ENCODE measurements around the gene BMI1. TPM values are rescaled to one million over a fixed set of nuclear protein-coding genes. Genes with fewer than 3 reads are reported as not detected.

Gene BMI1
- total and polyA plus RNA-seq, 2 experiments from 2014 or later: 2.3 to 10.7 TPM

DNA sequence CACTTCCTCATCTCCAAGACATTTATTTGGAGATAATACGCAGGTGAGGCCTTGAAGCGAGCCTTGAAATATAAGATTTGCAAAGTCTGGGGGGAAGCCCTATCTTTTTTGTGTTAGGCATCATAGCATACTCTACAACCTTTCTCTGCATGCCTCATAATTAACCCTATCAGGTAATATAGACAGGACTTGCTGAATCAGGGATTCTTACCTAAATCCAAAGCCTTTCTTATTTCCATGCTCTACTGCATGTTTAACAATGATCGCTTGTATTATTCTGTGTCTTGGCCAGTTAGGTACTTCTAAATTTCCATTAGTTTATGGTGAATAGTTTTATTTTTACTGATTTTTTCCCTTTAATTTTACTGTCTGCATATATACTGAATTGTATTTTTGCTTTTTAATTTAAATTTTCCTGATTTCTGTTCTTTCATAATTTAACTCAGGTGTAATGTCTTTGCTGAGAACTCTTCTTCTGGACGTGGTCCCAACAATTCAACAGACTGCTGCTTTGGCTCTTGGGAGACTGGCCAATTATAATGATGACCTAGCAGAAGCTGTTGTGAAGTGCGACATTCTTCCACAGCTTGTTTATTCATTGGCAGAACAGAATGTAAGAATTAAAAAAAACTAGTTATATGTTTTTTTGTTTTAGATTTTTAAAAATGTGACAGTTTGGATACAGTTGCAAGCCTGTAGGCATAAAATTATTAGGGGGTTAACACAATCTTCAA lies 43.7 kb downstream of the BMI1 start (continued):
- TF ChIP-seq, protein P1, sequence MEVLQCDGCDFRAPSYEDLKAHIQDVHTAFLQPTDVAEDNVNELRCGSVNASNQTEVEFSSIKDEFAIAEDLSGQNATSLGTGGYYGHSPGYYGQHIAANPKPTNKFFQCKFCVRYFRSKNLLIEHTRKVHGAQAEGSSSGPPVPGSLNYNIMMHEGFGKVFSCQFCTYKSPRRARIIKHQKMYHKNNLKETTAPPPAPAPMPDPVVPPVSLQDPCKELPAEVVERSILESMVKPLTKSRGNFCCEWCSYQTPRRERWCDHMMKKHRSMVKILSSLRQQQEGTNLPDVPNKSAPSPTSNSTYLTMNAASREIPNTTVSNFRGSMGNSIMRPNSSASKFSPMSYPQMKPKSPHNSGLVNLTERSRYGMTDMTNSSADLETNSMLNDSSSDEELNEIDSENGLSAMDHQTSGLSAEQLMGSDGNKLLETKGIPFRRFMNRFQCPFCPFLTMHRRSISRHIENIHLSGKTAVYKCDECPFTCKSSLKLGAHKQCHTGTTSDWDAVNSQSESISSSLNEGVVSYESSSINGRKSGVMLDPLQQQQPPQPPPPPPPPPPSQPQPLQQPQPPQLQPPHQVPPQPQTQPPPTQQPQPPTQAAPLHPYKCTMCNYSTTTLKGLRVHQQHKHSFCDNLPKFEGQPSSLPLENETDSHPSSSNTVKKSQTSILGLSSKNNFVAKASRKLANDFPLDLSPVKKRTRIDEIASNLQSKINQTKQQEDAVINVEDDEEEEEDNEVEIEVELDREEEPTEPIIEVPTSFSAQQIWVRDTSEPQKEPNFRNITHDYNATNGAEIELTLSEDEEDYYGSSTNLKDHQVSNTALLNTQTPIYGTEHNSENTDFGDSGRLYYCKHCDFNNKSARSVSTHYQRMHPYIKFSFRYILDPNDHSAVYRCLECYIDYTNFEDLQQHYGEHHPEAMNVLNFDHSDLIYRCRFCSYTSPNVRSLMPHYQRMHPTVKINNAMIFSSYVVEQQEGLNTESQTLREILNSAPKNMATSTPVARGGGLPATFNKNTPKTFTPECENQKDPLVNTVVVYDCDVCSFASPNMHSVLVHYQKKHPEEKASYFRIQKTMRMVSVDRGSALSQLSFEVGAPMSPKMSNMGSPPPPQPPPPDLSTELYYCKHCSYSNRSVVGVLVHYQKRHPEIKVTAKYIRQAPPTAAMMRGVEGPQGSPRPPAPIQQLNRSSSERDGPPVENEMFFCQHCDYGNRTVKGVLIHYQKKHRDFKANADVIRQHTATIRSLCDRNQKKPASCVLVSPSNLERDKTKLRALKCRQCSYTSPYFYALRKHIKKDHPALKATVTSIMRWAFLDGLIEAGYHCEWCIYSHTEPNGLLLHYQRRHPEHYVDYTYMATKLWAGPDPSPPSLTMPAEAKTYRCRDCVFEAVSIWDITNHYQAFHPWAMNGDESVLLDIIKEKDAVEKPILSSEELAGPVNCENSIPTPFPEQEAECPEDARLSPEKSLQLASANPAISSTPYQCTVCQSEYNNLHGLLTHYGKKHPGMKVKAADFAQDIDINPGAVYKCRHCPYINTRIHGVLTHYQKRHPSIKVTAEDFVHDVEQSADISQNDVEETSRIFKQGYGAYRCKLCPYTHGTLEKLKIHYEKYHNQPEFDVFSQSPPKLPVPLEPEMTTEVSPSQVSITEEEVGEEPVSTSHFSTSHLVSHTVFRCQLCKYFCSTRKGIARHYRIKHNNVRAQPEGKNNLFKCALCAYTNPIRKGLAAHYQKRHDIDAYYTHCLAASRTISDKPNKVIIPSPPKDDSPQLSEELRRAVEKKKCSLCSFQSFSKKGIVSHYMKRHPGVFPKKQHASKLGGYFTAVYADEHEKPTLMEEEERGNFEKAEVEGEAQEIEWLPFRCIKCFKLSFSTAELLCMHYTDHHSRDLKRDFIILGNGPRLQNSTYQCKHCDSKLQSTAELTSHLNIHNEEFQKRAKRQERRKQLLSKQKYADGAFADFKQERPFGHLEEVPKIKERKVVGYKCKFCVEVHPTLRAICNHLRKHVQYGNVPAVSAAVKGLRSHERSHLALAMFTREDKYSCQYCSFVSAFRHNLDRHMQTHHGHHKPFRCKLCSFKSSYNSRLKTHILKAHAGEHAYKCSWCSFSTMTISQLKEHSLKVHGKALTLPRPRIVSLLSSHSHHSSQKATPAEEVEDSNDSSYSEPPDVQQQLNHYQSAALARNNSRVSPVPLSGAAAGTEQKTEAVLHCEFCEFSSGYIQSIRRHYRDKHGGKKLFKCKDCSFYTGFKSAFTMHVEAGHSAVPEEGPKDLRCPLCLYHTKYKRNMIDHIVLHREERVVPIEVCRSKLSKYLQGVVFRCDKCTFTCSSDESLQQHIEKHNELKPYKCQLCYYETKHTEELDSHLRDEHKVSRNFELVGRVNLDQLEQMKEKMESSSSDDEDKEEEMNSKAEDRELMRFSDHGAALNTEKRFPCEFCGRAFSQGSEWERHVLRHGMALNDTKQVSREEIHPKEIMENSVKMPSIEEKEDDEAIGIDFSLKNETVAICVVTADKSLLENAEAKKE (CRISPR knock-in tag; IDR thresholded peaks at IDR 0.05): no peak
- no peak for TF ChIP-seq ZNF331 (CRISPR knock-in tag; IDR thresholded peaks at IDR 0.05; ENCODE audit: low read depth)

DNA sequence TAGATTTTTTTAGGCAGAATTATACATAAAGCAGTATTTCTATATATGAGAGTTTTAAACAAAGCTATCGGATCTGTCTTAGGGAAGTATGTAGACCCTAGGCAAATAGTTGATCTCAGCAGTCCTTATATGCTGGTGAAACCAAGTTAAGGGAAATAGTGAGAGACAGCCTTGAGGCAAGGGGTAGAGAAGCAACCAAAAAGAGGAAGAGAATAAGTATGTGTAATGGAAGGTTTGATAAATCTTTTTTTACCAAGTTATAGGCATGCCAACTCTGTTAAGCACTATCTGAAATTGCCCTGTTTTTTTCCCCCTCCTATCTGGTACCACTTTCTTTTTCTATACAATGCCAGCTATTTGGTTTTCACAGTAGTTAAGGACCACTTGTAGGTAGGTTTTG lies 44.3 kb downstream of the BMI1 start:
- Histone ChIP-seq H3K4me3 (no peak overlapping the region), H3K4me1 (ENCODE audit: insufficient read depth) (no peaks in the 10 kb centered on the region), H3K27me3 (ENCODE audit: insufficient read depth) (no peaks in the 10 kb centered on the region), H3K27ac (ENCODE audit: low read depth) (no peak overlapping the region), H3K36me3 (ENCODE audit: insufficient read depth) (no peaks in the 10 kb centered on the region), H4K20me1 (replicated peaks; ENCODE audit: insufficient read depth) (no peaks in the 10 kb centered on the region), H2AFZ (no peak overlapping the region), H3F3A (replicated peaks; ENCODE audit: low read depth) (no peaks in the 10 kb centered on the region), H3K9me2 (ENCODE audit: insufficient read depth) (no peaks in the 10 kb centered on the region), H3K4me2 (no peak overlapping the region), H3K79me2 (replicated peaks; ENCODE audit: insufficient read depth) (no peaks in the 10 kb centered on the region)
- Mint-ChIP-seq H3K27me3 (ENCODE audit: insufficient read depth, low read depth, poor library complexity) (no peaks in the 10 kb centered on the region), H3K9me3 (no peaks in the 10 kb centered on the region), H3K27ac (no peak overlapping the region), H3K4me3 (no peak overlapping the region), H3K4me1 (peaks cover 3% of the 10 kb centered on the region; the same call in 1 of the 3 replicates), H3K36me3 (ENCODE audit: low read depth) (no peaks in the 10 kb centered on the region)
- TF ChIP-seq STAT1 (IDR thresholded peaks at IDR 0.05; ENCODE audit: unreplicated experiment) (no peak), POLR2AphosphoS5 (IDR thresholded peaks at IDR 0.05; ENCODE audit: low read depth) (no peak), ZNF114 (CRISPR knock-in tag; IDR thresholded peaks at IDR 0.05) (no peak), JUNB (IDR thresholded peaks at IDR 0.05; ENCODE audit: unreplicated experiment) (no peak)
- TF ChIP-seq, protein P1 (CRISPR knock-in tag; IDR thresholded peaks at IDR 0.05): no peak
- TF ChIP-seq, protein P2, sequence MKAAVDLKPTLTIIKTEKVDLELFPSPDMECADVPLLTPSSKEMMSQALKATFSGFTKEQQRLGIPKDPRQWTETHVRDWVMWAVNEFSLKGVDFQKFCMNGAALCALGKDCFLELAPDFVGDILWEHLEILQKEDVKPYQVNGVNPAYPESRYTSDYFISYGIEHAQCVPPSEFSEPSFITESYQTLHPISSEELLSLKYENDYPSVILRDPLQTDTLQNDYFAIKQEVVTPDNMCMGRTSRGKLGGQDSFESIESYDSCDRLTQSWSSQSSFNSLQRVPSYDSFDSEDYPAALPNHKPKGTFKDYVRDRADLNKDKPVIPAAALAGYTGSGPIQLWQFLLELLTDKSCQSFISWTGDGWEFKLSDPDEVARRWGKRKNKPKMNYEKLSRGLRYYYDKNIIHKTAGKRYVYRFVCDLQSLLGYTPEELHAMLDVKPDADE (IDR thresholded peaks at IDR 0.05): no peak
- no peak for ATAC-seq
- DNase-seq (ENCODE audit: low spot score): no peak
